PC-3 (cell line): Measurements from ENCODE around the gene HSD3B2. TPM values are rescaled to one million over a fixed set of nuclear protein-coding genes. Genes with fewer than 3 reads are reported as not detected.

Source experiments
- ATAC-seq: fragments of 200-7000 bp; cut with Tn5 transposase; 2 replicates; pipeline ENCODE4 v1.9.1; 2020; ENCODE audit warnings: mild to moderate bottlenecking, moderate library complexity
- BruUV-seq: library from RNA; stranded (reverse); fragments of 400-500 nt; replicated peaks from 2 replicates; lab custom pipeline; 2021; lab: Mats Ljungman, UMichigan
- CTCF ChIA-PET: fragments of 300-600 bp; sonication (Branson Sonifier 250); formaldehyde crosslinking; loops from one replicate; lab custom pipeline; 2022; ENCODE audit warnings: antibody characterized with exemption; lab: Charles Lee
- POLR2A ChIA-PET: fragments of 300-600 bp; sonication (Branson Sonifier 250); formaldehyde crosslinking; loops from one replicate; lab custom pipeline; 2022; ENCODE audit warnings: antibody characterized with exemption; ENCODE audit not compliant: unreplicated experiment; lab: Charles Lee
- DNase-seq: peaks from one replicate; pipeline ENCODE4 v3.0.0-alpha.2; 2015
- H2AFZ ChIP-seq: fragments of 300-600 bp; sonication (generic); 2 replicates; pipeline ENCODE4 v1.6.0; 2016; ENCODE audit warnings: antibody characterized with exemption, low read length
- H3F3A ChIP-seq: fragments of 300-600 bp; sonication (generic); one replicate; pipeline ENCODE4 v1.6.0; 2017; ENCODE audit warnings: antibody characterized with exemption, low read length, control low read depth, mild to moderate bottlenecking; ENCODE audit not compliant: unreplicated experiment
- H3K27ac ChIP-seq: fragments of 300-600 bp; sonication (generic); 2 replicates; pipeline ENCODE4 v1.5.1; 2016; ENCODE audit warnings: mild to moderate bottlenecking, low read length
- H3K27me3 ChIP-seq: fragments of 300-600 bp; sonication (generic); 2 replicates; pipeline ENCODE4 v1.6.1; 2016; ENCODE audit warnings: low read length, mixed read lengths
- H3K36me3 ChIP-seq: fragments of 300-600 bp; sonication (generic); 2 replicates; pipeline ENCODE4 v1.6.1; 2016; ENCODE audit warnings: low read depth, mixed run types, low read length, mixed read lengths
- H3K4me1 ChIP-seq: fragments of 300-600 bp; sonication (generic); 2 replicates; pipeline ENCODE4 v1.5.1; 2016; ENCODE audit warnings: low read length; ENCODE audit not compliant: insufficient read depth
- H3K4me2 ChIP-seq: fragments of 300-600 bp; sonication (generic); 2 replicates; pipeline ENCODE4 v1.6.0; 2016; ENCODE audit warnings: low read length
- H3K4me3 ChIP-seq: fragments of 300-600 bp; sonication (generic); 2 replicates; pipeline ENCODE4 v1.5.1; 2016; ENCODE audit warnings: mild to moderate bottlenecking, low read length, mixed read lengths
- H3K79me2 ChIP-seq: fragments of 300-600 bp; sonication (generic); 2 replicates; pipeline ENCODE4 v1.6.1; 2017; ENCODE audit warnings: low read length, mixed read lengths
- H3K9ac ChIP-seq: fragments of 300-600 bp; sonication (generic); 2 replicates; pipeline ENCODE4 v1.6.0; 2016; ENCODE audit warnings: mild to moderate bottlenecking, low read length
- H3K9me2 ChIP-seq: fragments of 300-600 bp; sonication (generic); replicated peaks from 2 replicates; pipeline ENCODE4 v1.6.1; 2016; ENCODE audit warnings: mixed run types, low read length, mixed read lengths
- H3K9me3 ChIP-seq: fragments of 300-600 bp; sonication (generic); 2 replicates; pipeline ENCODE4 v1.6.1; 2016; ENCODE audit warnings: low read length, mixed read lengths
- H4K20me1 ChIP-seq: fragments of 300-600 bp; sonication (generic); 2 replicates; pipeline ENCODE4 v1.6.1; 2016; ENCODE audit warnings: low read length, mixed read lengths
- EZH2 ChIP-seq: fragments of 300-600 bp; sonication (generic); IDR thresholded peaks from one replicate; pipeline ENCODE4 v1.6.1; 2017; ENCODE audit warnings: antibody characterized with exemption, mild to moderate bottlenecking, low read length; ENCODE audit not compliant: unreplicated experiment
- EZH2phosphoT487 ChIP-seq: fragments of 300-600 bp; sonication (generic); IDR thresholded peaks from 2 replicates; pipeline ENCODE4 v1.6.1; 2018; ENCODE audit warnings: mild to moderate bottlenecking, antibody characterized with exemption, low read length, borderline replicate concordance
- intact Hi-C: fragments of 100-400 bp; cut with micrococcal nuclease; formaldehyde crosslinking; loops from 2 replicates; pipeline ENCODE4 v1.9.0; 2023
- total RNA-seq: library from RNA; depleted of rRNA; stranded (reverse); fragments of >200 nt; gene quantifications from 2 replicates; pipeline ENCODE4 v1.2.3, GENCODE V29; 2014
- TF ChIP-seq, protein P1 (sequence below): fragments of 300-600 bp; sonication (generic); conservative IDR thresholded peaks from 2 replicates; pipeline ENCODE4 v1.5.1; 2017; ENCODE audit warnings: antibody characterized with exemption, low read depth, mild to moderate bottlenecking, low read length

The HSD3B2 gene
- total RNA-seq, 1 experiment from 2014 or later = not detected

GRCh38 chr1:119379117-119379516 is 35.8 kb upstream of the HSD3B2 start:
- no TSS peak for BruUV-seq
- ChIA-PET POLR2A (no interaction called here), CTCF (no interaction called here)
- TF ChIP-seq EZH2phosphoT487 (no peak), EZH2 (no peak)
- TF ChIP-seq, protein P1, sequence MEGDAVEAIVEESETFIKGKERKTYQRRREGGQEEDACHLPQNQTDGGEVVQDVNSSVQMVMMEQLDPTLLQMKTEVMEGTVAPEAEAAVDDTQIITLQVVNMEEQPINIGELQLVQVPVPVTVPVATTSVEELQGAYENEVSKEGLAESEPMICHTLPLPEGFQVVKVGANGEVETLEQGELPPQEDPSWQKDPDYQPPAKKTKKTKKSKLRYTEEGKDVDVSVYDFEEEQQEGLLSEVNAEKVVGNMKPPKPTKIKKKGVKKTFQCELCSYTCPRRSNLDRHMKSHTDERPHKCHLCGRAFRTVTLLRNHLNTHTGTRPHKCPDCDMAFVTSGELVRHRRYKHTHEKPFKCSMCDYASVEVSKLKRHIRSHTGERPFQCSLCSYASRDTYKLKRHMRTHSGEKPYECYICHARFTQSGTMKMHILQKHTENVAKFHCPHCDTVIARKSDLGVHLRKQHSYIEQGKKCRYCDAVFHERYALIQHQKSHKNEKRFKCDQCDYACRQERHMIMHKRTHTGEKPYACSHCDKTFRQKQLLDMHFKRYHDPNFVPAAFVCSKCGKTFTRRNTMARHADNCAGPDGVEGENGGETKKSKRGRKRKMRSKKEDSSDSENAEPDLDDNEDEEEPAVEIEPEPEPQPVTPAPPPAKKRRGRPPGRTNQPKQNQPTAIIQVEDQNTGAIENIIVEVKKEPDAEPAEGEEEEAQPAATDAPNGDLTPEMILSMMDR = no peak
- Histone ChIP-seq H3K27me3 (no peaks in the 10 kb centered on the region), H3K9me3 (no peaks in the 10 kb centered on the region), H3K9me2 (no peaks in the 10 kb centered on the region), H3K27ac (no peak overlapping the region), H3F3A (no peaks in the 10 kb centered on the region), H3K4me1 (peaks cover 10% of the 10 kb centered on the region), H3K4me2 (no peak overlapping the region), H2AFZ (no peak overlapping the region), H3K36me3 (no peaks in the 10 kb centered on the region), H3K9ac (no peak overlapping the region), H3K4me3 (no peak overlapping the region), H3K79me2 (no peaks in the 10 kb centered on the region), H4K20me1 (no peaks in the 10 kb centered on the region)
- ATAC-seq (no peak), DNase-seq (no peak)
- intact Hi-C loops = no loop called here

- Histone ChIP-seq H3K4me2 (no peak overlapping the region), H4K20me1 (no peaks in the 10 kb centered on the region), H3K27ac (no peak overlapping the region), H3K79me2 (no peaks in the 10 kb centered on the region), H3K4me3 (no peak overlapping the region), H3K36me3 (no peaks in the 10 kb centered on the region), H3K27me3 (no peaks in the 10 kb centered on the region), H3K9me2 (no peaks in the 10 kb centered on the region), H3K9ac (no peak overlapping the region), H3F3A (no peaks in the 10 kb centered on the region), H3K9me3 (no peaks in the 10 kb centered on the region), H3K4me1 (no peaks in the 10 kb centered on the region), H2AFZ (no peak overlapping the region)
- no TSS peak for BruUV-seq
- ChIA-PET POLR2A (no interaction called here), CTCF (no interaction called here)
- intact Hi-C loops = no loop called here
- TF ChIP-seq, protein P1 = no peak
- TF ChIP-seq EZH2phosphoT487 (no peak), EZH2 (no peak)
- DNase-seq = no peak
- ATAC-seq = no peak
These were observed 34.6 kb upstream of the HSD3B2 start for GRCh38 chr1:119380304-119380703.

- ChIA-PET POLR2A (no interaction called here), CTCF (no interaction called here)
- H3K4me2 ChIP-seq = no peak overlapping the region
- H3K4me1 ChIP-seq = no peaks in the 10 kb centered on the region
- intact Hi-C loops = no loop called here
- 0 out of 2 replicates have a peak, but pooled peaks cover 5% of the 10 kb centered on the region for H3K27me3 ChIP-seq
- BruUV-seq = no TSS peak
- no peaks in the 10 kb centered on the region for H3K36me3 ChIP-seq
- no peaks in the 10 kb centered on the region for H3K79me2 ChIP-seq
- H3F3A ChIP-seq = no peaks in the 10 kb centered on the region
- no peak overlapping the region for H3K27ac ChIP-seq
- ATAC-seq (no peak), DNase-seq (no peak)
- H2AFZ ChIP-seq = no peak overlapping the region
- H3K9ac ChIP-seq = no peak overlapping the region
- H3K9me3 ChIP-seq = no peaks in the 10 kb centered on the region
- H3K9me2 ChIP-seq = no peaks in the 10 kb centered on the region
- TF ChIP-seq EZH2 (no peak), EZH2phosphoT487 (no peak)
- TF ChIP-seq, protein P1 = no peak
- no peaks in the 10 kb centered on the region for H4K20me1 ChIP-seq
- no peak overlapping the region for H3K4me3 ChIP-seq
These were observed 33.8 kb upstream of the HSD3B2 start for GRCh38 chr1:119380983-119381662.
